ENCODE measurements around the gene KRT80.

KRT80 gene

DNA sequence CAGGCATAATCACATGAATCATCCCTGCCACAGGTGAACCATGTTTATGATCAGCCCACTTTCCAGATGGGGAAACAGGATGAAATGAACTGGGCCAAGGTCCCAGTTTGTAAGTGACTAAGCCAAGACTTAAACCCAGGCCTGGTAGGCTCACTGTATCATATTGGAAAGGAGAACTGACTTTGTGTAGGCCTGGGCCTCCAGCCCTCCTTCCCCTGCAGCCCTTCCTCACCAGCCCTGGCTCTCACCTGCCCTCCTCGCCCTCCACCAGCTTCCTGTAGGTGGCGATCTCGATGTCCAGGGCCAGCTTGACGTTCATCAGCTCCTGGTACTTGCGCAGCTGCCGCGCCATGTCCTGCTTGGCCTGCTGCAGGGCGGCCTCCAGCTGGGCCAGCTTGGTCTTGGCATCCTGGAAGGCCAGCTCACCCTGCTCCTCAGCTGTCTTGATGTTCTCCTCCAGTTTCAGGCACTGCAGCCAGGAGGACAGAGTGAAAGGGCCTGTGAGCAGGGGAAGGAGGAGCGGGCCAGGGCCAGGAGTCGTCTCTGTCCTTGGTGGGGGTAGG, 19.8 kb downstream of the KRT80 start:
- no peaks in the 10 kb centered on the region for H3K79me2 ChIP-seq
- no peaks in the 10 kb centered on the region for H3K36me3 ChIP-seq (ENCODE audit: control insufficient read depth, insufficient read depth, low read length)
- H3K9me3 ChIP-seq (ENCODE audit: control insufficient read depth, low read length), result no peaks in the 10 kb centered on the region
- TF ChIP-seq, protein P1, sequence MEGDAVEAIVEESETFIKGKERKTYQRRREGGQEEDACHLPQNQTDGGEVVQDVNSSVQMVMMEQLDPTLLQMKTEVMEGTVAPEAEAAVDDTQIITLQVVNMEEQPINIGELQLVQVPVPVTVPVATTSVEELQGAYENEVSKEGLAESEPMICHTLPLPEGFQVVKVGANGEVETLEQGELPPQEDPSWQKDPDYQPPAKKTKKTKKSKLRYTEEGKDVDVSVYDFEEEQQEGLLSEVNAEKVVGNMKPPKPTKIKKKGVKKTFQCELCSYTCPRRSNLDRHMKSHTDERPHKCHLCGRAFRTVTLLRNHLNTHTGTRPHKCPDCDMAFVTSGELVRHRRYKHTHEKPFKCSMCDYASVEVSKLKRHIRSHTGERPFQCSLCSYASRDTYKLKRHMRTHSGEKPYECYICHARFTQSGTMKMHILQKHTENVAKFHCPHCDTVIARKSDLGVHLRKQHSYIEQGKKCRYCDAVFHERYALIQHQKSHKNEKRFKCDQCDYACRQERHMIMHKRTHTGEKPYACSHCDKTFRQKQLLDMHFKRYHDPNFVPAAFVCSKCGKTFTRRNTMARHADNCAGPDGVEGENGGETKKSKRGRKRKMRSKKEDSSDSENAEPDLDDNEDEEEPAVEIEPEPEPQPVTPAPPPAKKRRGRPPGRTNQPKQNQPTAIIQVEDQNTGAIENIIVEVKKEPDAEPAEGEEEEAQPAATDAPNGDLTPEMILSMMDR (IDR thresholded peaks at IDR 0.05), result peak; percentile 37
- no peaks in the 10 kb centered on the region for H3K27me3 ChIP-seq (ENCODE audit: control insufficient read depth, insufficient read depth, low read length)
- no peak overlapping the region for H3K9ac ChIP-seq
- no peak overlapping the region for H3K4me3 ChIP-seq (ENCODE audit: low read depth, low read length)
- no peaks in the 10 kb centered on the region for H3K4me1 ChIP-seq
- peak overlapping the region; percentile 33 for H2AFZ ChIP-seq
- H3K4me2 ChIP-seq (ENCODE audit: low read length), result no peak overlapping the region
- no peak overlapping the region for H3K27ac ChIP-seq

DNA sequence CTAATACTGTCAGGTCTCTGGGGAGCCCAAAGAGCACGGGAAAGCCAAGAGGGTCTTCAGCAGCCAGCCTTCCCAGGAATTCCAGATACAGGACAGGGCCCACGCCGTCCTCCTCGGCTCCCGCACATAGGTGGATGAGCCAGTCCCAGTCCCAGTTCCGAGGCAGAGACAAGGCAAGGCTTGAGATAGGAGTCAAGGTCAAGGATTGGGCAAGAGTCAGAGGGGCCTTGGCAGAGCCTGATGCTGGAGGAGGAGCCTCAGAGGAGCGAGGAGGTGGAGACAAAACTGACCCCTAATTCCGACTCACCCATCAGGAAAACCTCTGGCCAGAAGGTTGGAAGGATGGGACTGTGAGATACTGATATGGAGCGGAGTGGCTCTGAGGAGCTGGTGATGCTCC, 21.0 kb downstream of the KRT80 start:
- Histone ChIP-seq H3K4me2 (ENCODE audit: low read length) (no peak overlapping the region), H3K4me3 (ENCODE audit: low read depth, low read length) (no peak overlapping the region), H3K27me3 (ENCODE audit: control insufficient read depth, insufficient read depth, low read length) (no peaks in the 10 kb centered on the region), H3K9ac (no peak overlapping the region), H3K27ac (no peak overlapping the region), H3K36me3 (ENCODE audit: control insufficient read depth, insufficient read depth, low read length) (no peaks in the 10 kb centered on the region), H3K9me3 (ENCODE audit: control insufficient read depth, low read length) (no peaks in the 10 kb centered on the region), H3K4me1 (no peaks in the 10 kb centered on the region), H3K79me2 (no peaks in the 10 kb centered on the region), H2AFZ (no peak overlapping the region)
- TF ChIP-seq, protein P1 (IDR thresholded peaks at IDR 0.05), result no peak

DNA sequence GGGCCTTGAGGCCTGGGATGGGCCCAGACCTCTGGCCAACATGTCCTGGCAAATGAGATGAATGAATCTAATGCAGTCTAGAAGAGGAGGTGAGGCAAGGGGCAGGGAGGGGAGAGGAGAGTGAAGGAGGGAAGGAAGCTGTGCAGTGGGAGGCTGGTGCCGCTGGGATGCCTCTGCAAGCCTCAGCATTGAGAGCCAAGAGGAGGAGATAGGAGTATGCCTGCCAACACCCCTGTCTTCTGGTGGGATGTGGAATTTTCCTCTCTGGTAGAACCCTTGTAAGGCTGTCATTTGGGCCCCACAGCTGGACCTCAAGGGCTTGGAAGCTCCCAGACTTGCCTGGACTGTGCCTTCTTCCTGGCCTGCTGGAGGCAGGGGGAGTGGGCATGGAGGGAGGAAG, 21.9 kb downstream of the KRT80 start:
- TF ChIP-seq, protein P1 (IDR thresholded peaks at IDR 0.05), result no peak

DNA sequence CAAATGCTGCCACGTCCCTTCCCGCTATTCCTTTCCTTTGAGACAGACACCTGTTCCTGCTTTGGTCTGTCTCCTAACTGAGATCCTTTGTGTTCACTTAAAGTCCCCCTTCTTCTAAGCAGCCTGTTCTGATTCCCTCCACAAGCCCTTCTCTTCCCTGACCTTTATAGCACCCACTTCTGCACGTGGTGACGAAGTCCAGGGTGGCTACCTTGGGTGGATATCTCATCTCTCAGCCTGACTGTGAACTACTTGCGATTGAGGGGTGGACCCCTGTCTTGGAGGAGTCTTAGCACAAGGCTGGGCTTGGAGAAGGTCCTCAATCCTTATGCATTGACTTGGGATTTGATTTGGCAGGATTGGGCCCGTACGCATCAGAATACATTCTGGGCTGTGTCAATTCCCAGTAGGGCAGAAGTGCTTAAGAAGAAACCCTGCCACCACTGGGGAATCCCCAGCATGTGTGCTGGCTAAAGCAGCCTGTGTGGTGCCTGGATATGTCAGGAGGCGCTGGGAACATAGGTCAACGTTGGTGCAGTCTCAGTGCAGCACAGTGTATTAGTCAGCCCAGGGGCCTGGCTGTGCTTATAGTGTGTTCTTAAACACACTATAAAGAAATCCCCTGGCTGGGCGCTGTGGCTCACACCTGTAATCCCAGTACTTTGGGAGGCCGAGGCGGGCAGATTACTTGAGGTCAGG, 23.6 kb downstream of the KRT80 start:
- Histone ChIP-seq H3K9me3 (ENCODE audit: control insufficient read depth, low read length) (no peaks in the 10 kb centered on the region), H3K27me3 (ENCODE audit: control insufficient read depth, insufficient read depth, low read length) (no peaks in the 10 kb centered on the region), H3K79me2 (no peaks in the 10 kb centered on the region), H3K9ac (no peak overlapping the region), H3K27ac (no peak overlapping the region), H3K4me1 (peaks cover 4% of the 10 kb centered on the region), H2AFZ (no peak overlapping the region), H3K4me3 (ENCODE audit: low read depth, low read length) (no peak overlapping the region), H3K36me3 (ENCODE audit: control insufficient read depth, insufficient read depth, low read length) (no peaks in the 10 kb centered on the region), H3K4me2 (ENCODE audit: low read length) (no peak overlapping the region)
- TF ChIP-seq, protein P1 (IDR thresholded peaks at IDR 0.05), result no peak

More for the DNA sequence above, 21.9 kb downstream of the KRT80 start:
- H3K4me1 ChIP-seq, result no peaks in the 10 kb centered on the region
- H3K4me3 ChIP-seq (ENCODE audit: low read depth, low read length), result no peak overlapping the region
- no peaks in the 10 kb centered on the region for H3K9me3 ChIP-seq (ENCODE audit: control insufficient read depth, low read length)
- H3K9ac ChIP-seq, result no peak overlapping the region
- H3K79me2 ChIP-seq, result no peaks in the 10 kb centered on the region
- no peak overlapping the region for H2AFZ ChIP-seq
- H3K27ac ChIP-seq, result no peak overlapping the region
- no peaks in the 10 kb centered on the region for H3K36me3 ChIP-seq (ENCODE audit: control insufficient read depth, insufficient read depth, low read length)
- H3K27me3 ChIP-seq (ENCODE audit: control insufficient read depth, insufficient read depth, low read length), result no peaks in the 10 kb centered on the region
- no peak overlapping the region for H3K4me2 ChIP-seq (ENCODE audit: low read length)

DNA sequence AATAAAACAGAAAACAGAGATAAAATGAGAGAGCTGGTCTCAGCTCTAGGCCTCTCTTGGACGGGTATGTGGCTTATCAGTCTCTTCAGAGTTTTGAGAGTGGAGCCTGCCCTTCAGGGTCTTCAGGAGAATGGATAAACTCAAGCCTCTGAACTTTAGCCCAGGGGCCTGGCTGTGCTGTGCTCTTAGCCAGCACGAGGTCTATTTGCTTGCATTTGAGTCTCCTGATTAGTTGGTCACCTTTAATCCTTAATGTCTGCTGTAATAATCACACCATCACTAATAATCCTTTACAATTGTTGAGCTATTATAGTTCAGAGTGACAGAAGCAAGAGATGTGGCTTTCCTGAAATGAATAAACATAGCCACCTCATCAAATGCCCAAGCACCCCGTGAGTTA, 24.3 kb downstream of the KRT80 start:
- H3K27ac ChIP-seq, result no peak overlapping the region
- H3K4me1 ChIP-seq, result peaks cover 4% of the 10 kb centered on the region
- TF ChIP-seq, protein P1 (IDR thresholded peaks at IDR 0.05), result no peak
- no peak overlapping the region for H3K9ac ChIP-seq
- no peaks in the 10 kb centered on the region for H3K79me2 ChIP-seq
- H3K9me3 ChIP-seq (ENCODE audit: control insufficient read depth, low read length), result no peaks in the 10 kb centered on the region
- H3K27me3 ChIP-seq (ENCODE audit: control insufficient read depth, insufficient read depth, low read length), result no peaks in the 10 kb centered on the region
- no peaks in the 10 kb centered on the region for H3K36me3 ChIP-seq (ENCODE audit: control insufficient read depth, insufficient read depth, low read length)
- no peak overlapping the region for H3K4me3 ChIP-seq (ENCODE audit: low read depth, low read length)
- no peak overlapping the region for H2AFZ ChIP-seq
- no peak overlapping the region for H3K4me2 ChIP-seq (ENCODE audit: low read length)

Measured in parathyroid adenoma (tissue), 2 donors.